ENCODE results near the gene EEPD1.

The EEPD1 gene

DNA sequence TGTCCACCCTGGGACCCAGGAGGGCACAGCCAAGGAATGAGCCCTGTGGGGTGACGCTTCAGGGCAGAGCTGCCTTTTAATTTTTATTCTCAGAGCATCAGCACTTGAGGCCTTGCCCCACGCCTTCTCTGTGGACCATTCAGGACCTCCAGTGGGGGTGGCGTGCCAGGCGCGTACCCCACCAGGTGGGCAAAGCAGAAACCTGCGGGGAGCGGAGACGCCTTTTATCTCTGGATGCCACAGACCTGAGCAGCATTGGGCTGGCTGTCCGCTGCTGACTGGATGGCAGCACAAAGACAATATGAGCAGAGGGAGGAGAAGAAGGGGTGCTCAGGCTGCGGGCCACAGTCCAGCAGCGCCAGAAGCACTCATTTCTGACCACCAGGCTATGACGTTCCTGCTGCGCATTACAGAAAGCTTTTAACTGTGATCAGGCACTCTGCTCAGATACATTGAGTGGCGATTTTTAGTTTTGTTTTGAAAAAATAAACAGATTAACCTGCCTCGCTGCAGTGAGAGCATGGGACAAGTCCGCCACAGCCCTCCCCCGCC lies 146.2 kb downstream of the EEPD1 start:
- TF ChIP-seq, protein P1, sequence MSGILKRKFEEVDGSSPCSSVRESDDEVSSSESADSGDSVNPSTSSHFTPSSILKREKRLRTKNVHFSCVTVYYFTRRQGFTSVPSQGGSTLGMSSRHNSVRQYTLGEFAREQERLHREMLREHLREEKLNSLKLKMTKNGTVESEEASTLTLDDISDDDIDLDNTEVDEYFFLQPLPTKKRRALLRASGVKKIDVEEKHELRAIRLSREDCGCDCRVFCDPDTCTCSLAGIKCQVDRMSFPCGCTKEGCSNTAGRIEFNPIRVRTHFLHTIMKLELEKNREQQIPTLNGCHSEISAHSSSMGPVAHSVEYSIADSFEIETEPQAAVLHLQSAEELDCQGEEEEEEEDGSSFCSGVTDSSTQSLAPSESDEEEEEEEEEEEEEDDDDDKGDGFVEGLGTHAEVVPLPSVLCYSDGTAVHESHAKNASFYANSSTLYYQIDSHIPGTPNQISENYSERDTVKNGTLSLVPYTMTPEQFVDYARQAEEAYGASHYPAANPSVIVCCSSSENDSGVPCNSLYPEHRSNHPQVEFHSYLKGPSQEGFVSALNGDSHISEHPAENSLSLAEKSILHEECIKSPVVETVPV (CRISPR knock-in tag; IDR thresholded peaks at IDR 0.05), result no peak
- no peak for TF ChIP-seq CSDC2 (CRISPR knock-in tag; IDR thresholded peaks at IDR 0.05)
- no peak for ATAC-seq

DNA sequence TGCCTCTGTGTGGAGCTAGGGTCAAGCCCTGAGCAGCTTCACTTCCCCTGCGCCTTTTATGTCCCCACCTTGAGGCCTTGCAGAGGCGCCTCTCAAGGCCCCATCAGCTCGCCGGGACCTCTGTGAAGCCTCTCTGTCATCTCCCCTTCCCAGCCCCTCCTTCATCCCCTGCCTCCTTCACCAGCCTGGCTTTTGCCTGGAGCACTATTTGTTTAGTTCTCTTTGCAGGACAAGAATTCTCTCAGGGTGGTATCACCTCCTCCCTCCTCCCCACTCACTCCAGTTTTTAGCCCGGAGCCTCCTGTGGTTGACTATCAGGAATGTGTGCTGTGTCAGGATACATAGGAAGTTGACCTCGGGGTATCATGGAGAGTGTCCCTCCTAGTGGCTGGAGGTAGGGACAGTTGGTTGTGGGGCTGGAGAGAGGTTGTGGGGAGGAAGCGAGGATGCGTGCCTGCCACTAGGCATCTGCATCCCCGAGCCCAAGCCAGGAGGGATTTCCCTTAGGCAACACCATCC lies 146.8 kb downstream of the EEPD1 start:
- TF ChIP-seq ZC3H10 (CRISPR knock-in tag; IDR thresholded peaks at IDR 0.05), result no peak
- TF ChIP-seq SNAI2 (CRISPR knock-in tag; IDR thresholded peaks at IDR 0.05), result no peak
- no peak for TF ChIP-seq TOX (CRISPR knock-in tag; IDR thresholded peaks at IDR 0.05; ENCODE audit: borderline replicate concordance)
- TF ChIP-seq, protein P2, sequence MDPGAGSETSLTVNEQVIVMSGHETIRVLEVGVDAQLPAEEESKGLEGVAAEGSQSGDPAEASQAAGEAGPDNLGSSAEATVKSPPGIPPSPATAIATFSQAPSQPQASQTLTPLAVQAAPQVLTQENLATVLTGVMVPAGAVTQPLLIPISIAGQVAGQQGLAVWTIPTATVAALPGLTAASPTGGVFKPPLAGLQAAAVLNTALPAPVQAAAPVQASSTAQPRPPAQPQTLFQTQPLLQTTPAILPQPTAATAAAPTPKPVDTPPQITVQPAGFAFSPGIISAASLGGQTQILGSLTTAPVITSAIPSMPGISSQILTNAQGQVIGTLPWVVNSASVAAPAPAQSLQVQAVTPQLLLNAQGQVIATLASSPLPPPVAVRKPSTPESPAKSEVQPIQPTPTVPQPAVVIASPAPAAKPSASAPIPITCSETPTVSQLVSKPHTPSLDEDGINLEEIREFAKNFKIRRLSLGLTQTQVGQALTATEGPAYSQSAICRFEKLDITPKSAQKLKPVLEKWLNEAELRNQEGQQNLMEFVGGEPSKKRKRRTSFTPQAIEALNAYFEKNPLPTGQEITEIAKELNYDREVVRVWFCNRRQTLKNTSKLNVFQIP (CRISPR knock-in tag; IDR thresholded peaks at IDR 0.05; ENCODE audit: borderline replicate concordance, low read depth), result no peak
- ATAC-seq, result no peak

DNA sequence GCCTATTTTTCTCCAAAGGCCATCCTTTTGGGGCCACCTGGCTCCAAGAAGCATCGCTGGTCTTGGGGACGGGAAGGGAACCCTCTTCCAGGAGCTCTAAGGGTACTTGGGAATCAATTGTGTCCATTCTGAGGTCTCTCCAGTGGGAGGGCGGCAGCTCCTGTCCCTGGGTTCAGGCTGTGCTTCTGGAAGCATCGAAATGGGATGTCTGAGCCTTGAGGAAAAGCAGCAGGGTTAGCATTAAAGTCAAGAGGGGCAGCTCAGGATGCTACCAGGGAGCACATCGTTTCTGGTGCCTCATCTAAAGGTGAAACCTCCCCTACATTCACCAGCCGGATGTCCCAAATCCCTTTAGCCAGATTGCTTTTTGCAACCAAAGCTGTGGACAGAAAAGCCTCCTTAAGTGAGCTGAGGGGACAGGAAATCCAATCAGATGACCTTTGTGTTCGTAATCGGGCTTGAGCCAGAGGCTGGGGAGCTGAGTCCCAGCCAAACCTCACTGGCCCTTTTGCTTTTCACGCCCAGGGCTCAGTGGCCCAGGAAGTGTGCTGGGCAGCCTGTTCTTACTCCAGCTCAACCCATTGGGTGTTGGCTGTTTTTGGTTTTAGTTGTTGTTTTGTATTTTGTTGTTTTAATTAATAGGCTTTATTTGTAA lies 147.8 kb downstream of the EEPD1 start:
- no peak for ATAC-seq
- TF ChIP-seq ARNTL (CRISPR knock-in tag; IDR thresholded peaks at IDR 0.05; ENCODE audit: borderline replicate concordance, low read depth) (no peak), BACH2 (CRISPR knock-in tag; IDR thresholded peaks at IDR 0.05; ENCODE audit: borderline replicate concordance) (no peak)

DNA sequence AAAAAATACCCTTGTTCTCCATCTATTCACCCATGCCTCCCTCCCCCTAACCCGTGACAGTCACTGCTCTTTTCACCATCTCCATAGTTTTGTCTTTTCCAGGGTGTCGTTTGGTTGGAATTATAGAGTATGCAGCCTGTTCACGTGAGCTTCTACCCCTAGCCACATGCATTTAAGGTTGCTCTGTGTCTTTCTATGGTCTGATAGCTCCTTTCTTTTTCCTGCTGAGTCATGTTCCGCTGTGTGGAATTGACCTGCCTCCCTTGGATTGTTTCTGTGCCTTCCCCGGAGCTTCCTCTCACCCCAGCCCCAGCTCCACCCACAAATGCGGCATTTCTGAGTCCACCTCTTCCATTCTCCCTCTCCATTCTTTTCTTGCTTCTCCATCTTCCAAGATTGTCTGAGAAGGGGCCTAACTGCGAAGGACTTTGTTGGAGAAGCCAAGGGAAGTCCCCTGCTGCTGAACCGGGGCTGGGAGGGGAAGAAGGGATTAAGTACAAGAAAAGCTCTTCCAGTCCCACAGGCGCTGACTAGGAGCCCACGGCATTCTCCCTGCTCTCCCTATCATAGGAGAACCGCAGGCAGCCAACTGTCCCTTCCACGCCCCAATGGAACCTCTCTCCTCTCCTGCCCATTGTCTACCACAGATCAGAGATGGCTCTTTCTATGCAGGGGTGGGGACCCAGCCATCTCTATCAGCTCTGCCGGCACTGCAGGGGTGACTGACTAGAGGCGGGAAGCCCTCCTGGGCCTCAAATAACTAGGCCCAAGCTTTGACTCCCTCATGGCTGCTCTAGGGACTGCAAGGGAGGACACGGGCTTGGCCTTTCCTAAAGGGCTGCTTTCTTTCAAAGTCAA lies 149.1 kb downstream of the EEPD1 start:
- no peak for ATAC-seq

More for the DNA sequence above, 149.1 kb downstream of the EEPD1 start:
- no peak for TF ChIP-seq TOX (CRISPR knock-in tag; IDR thresholded peaks at IDR 0.05; ENCODE audit: borderline replicate concordance)
- TF ChIP-seq ZC3H10 (CRISPR knock-in tag; IDR thresholded peaks at IDR 0.05), result no peak
- no peak for TF ChIP-seq ARNTL (CRISPR knock-in tag; IDR thresholded peaks at IDR 0.05; ENCODE audit: borderline replicate concordance, low read depth)
- no peak for TF ChIP-seq ESRRG (CRISPR knock-in tag; IDR thresholded peaks at IDR 0.05)
- TF ChIP-seq, protein P3, sequence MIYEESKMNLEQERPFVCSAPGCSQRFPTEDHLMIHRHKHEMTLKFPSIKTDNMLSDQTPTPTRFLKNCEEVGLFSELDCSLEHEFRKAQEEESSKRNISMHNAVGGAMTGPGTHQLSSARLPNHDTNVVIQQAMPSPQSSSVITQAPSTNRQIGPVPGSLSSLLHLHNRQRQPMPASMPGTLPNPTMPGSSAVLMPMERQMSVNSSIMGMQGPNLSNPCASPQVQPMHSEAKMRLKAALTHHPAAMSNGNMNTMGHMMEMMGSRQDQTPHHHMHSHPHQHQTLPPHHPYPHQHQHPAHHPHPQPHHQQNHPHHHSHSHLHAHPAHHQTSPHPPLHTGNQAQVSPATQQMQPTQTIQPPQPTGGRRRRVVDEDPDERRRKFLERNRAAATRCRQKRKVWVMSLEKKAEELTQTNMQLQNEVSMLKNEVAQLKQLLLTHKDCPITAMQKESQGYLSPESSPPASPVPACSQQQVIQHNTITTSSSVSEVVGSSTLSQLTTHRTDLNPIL (CRISPR knock-in tag; IDR thresholded peaks at IDR 0.05; ENCODE audit: low read depth), result no peak
- TF ChIP-seq, protein P4, sequence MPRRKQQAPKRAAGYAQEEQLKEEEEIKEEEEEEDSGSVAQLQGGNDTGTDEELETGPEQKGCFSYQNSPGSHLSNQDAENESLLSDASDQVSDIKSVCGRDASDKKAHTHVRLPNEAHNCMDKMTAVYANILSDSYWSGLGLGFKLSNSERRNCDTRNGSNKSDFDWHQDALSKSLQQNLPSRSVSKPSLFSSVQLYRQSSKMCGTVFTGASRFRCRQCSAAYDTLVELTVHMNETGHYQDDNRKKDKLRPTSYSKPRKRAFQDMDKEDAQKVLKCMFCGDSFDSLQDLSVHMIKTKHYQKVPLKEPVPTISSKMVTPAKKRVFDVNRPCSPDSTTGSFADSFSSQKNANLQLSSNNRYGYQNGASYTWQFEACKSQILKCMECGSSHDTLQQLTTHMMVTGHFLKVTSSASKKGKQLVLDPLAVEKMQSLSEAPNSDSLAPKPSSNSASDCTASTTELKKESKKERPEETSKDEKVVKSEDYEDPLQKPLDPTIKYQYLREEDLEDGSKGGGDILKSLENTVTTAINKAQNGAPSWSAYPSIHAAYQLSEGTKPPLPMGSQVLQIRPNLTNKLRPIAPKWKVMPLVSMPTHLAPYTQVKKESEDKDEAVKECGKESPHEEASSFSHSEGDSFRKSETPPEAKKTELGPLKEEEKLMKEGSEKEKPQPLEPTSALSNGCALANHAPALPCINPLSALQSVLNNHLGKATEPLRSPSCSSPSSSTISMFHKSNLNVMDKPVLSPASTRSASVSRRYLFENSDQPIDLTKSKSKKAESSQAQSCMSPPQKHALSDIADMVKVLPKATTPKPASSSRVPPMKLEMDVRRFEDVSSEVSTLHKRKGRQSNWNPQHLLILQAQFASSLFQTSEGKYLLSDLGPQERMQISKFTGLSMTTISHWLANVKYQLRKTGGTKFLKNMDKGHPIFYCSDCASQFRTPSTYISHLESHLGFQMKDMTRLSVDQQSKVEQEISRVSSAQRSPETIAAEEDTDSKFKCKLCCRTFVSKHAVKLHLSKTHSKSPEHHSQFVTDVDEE (CRISPR knock-in tag; IDR thresholded peaks at IDR 0.05), result no peak
- no peak for TF ChIP-seq ZNF70 (CRISPR knock-in tag; IDR thresholded peaks at IDR 0.05)
- no peak for TF ChIP-seq OSR1 (CRISPR knock-in tag; IDR thresholded peaks at IDR 0.05)
- no peak for TF ChIP-seq SNAI2 (CRISPR knock-in tag; IDR thresholded peaks at IDR 0.05)
- TF ChIP-seq ZFP3 (CRISPR knock-in tag; IDR thresholded peaks at IDR 0.05), result no peak
- TF ChIP-seq, protein P5, sequence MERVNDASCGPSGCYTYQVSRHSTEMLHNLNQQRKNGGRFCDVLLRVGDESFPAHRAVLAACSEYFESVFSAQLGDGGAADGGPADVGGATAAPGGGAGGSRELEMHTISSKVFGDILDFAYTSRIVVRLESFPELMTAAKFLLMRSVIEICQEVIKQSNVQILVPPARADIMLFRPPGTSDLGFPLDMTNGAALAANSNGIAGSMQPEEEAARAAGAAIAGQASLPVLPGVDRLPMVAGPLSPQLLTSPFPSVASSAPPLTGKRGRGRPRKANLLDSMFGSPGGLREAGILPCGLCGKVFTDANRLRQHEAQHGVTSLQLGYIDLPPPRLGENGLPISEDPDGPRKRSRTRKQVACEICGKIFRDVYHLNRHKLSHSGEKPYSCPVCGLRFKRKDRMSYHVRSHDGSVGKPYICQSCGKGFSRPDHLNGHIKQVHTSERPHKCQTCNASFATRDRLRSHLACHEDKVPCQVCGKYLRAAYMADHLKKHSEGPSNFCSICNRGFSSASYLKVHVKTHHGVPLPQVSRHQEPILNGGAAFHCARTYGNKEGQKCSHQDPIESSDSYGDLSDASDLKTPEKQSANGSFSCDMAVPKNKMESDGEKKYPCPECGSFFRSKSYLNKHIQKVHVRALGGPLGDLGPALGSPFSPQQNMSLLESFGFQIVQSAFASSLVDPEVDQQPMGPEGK (CRISPR knock-in tag; IDR thresholded peaks at IDR 0.05; ENCODE audit: borderline replicate concordance), result no peak
- no peak for TF ChIP-seq RARB (CRISPR knock-in tag; IDR thresholded peaks at IDR 0.05)
- TF ChIP-seq, protein P2 (CRISPR knock-in tag; IDR thresholded peaks at IDR 0.05; ENCODE audit: borderline replicate concordance, low read depth), result no peak
- TF ChIP-seq PPARA (CRISPR knock-in tag; IDR thresholded peaks at IDR 0.05; ENCODE audit: borderline replicate concordance), result no peak
- TF ChIP-seq ISL1 (CRISPR knock-in tag; IDR thresholded peaks at IDR 0.05), result no peak
- no peak for TF ChIP-seq ZFP30 (CRISPR knock-in tag; IDR thresholded peaks at IDR 0.05)
- TF ChIP-seq, protein P1 (CRISPR knock-in tag; IDR thresholded peaks at IDR 0.05), result no peak

All from SK-N-SH treated with all-trans-retinoic acid at 6 μM for 48 hours (cell line).